Parathyroid adenoma (tissue), 2 donors: ENCODE results near the gene FBXO47.

ENCODE experiments used
- H2AFZ ChIP-seq: fragments of 300-600 bp; sonication (generic); one replicate; pipeline ENCODE4 v1.7.0; 2017; ENCODE audit warnings: antibody characterized with exemption, mild to moderate bottlenecking
- H3K27ac ChIP-seq: fragments of 300-600 bp; sonication (generic); one replicate; pipeline ENCODE4 v1.7.0; 2017
- H3K27me3 ChIP-seq: fragments of 300-600 bp; sonication (generic); one replicate; pipeline ENCODE4 v1.7.0; 2017; ENCODE audit warnings: low read length; ENCODE audit not compliant: control insufficient read depth, insufficient read depth
- H3K36me3 ChIP-seq: fragments of 300-600 bp; sonication (generic); one replicate; pipeline ENCODE4 v1.7.0; 2017; ENCODE audit warnings: low read length; ENCODE audit not compliant: control insufficient read depth, insufficient read depth
- H3K4me1 ChIP-seq: fragments of 300-600 bp; sonication (generic); one replicate; pipeline ENCODE4 v1.7.0; 2017; ENCODE audit warnings: control low read depth
- H3K4me2 ChIP-seq: fragments of 300-600 bp; sonication (generic); one replicate; pipeline ENCODE4 v1.7.0; 2017; ENCODE audit warnings: low read length
- H3K4me3 ChIP-seq: fragments of 300-600 bp; sonication (generic); one replicate; pipeline ENCODE4 v1.7.0; 2017; ENCODE audit warnings: low read depth, low read length
- H3K79me2 ChIP-seq: fragments of 300-600 bp; sonication (generic); one replicate; pipeline ENCODE4 v1.7.0; 2017; ENCODE audit warnings: control low read depth
- H3K9ac ChIP-seq: fragments of 300-600 bp; sonication (generic); one replicate; pipeline ENCODE4 v1.7.0; 2017; ENCODE audit warnings: mild to moderate bottlenecking
- H3K9me3 ChIP-seq: fragments of 300-600 bp; sonication (generic); one replicate; pipeline ENCODE4 v1.7.0; 2017; ENCODE audit warnings: low read length; ENCODE audit not compliant: control insufficient read depth
- CTCF ChIP-seq: fragments of 300-600 bp; sonication (generic); IDR thresholded peaks from one replicate; pipeline ENCODE4 v1.7.0; 2017; ENCODE audit warnings: antibody characterized with exemption, mild to moderate bottlenecking
- donor health status: primary hyperparathyroidism.

FBXO47 gene

GRCh38 chr17:38969281-38969680, 2.1 kb upstream of the FBXO47 start:
- H3K79me2 ChIP-seq: no peaks in the 10 kb centered on the region

GRCh38 chr17:38961413-38961812, 5.8 kb downstream of the FBXO47 start:
- Histone ChIP-seq H3K4me1 (no peaks in the 10 kb centered on the region), H2AFZ (no peak overlapping the region), H3K4me2 (no peak overlapping the region), H3K9ac (no peak overlapping the region), H3K27me3 (no peaks in the 10 kb centered on the region), H3K27ac (no peak overlapping the region), H3K9me3 (no peaks in the 10 kb centered on the region), H3K79me2 (no peaks in the 10 kb centered on the region), H3K36me3 (no peaks in the 10 kb centered on the region), H3K4me3 (no peak overlapping the region)
- no peak for TF ChIP-seq CTCF

More at GRCh38 chr17:38969281-38969680, 2.1 kb upstream of the FBXO47 start:
- H3K4me2 ChIP-seq: no peak overlapping the region
- no peak overlapping the region for H3K27ac ChIP-seq
- no peaks in the 10 kb centered on the region for H3K4me1 ChIP-seq
- H3K36me3 ChIP-seq: no peaks in the 10 kb centered on the region
- no peak overlapping the region for H2AFZ ChIP-seq
- H3K9ac ChIP-seq: no peak overlapping the region
- no peak for TF ChIP-seq CTCF
- H3K4me3 ChIP-seq: no peak overlapping the region
- no peaks in the 10 kb centered on the region for H3K9me3 ChIP-seq
- no peaks in the 10 kb centered on the region for H3K27me3 ChIP-seq

- TF ChIP-seq CTCF: no peak
- Histone ChIP-seq H3K9me3 (no peaks in the 10 kb centered on the region), H3K4me1 (no peaks in the 10 kb centered on the region)
Observed at GRCh38 chr17:38960402-38960801, 6.8 kb downstream of the FBXO47 start.

GRCh38 chr17:38959508-38959907, 7.7 kb downstream of the FBXO47 start:
- Histone ChIP-seq H3K27ac (no peak overlapping the region), H3K4me2 (no peak overlapping the region), H3K27me3 (no peaks in the 10 kb centered on the region), H3K4me3 (no peak overlapping the region), H3K36me3 (no peaks in the 10 kb centered on the region), H3K9ac (no peak overlapping the region), H3K4me1 (no peaks in the 10 kb centered on the region), H3K79me2 (no peaks in the 10 kb centered on the region), H2AFZ (no peak overlapping the region), H3K9me3 (no peaks in the 10 kb centered on the region)
- TF ChIP-seq CTCF: no peak

More at GRCh38 chr17:38960402-38960801, 6.8 kb downstream of the FBXO47 start:
- H3K27me3 ChIP-seq: no peaks in the 10 kb centered on the region
- no peaks in the 10 kb centered on the region for H3K36me3 ChIP-seq
- no peak overlapping the region for H3K9ac ChIP-seq
- H2AFZ ChIP-seq: no peak overlapping the region
- no peak overlapping the region for H3K27ac ChIP-seq
- H3K79me2 ChIP-seq: no peaks in the 10 kb centered on the region
- no peak overlapping the region for H3K4me3 ChIP-seq
- no peak overlapping the region for H3K4me2 ChIP-seq

- Histone ChIP-seq H3K27ac (no peak overlapping the region), H3K79me2 (no peaks in the 10 kb centered on the region), H3K4me2 (no peak overlapping the region), H2AFZ (no peak overlapping the region), H3K4me1 (no peaks in the 10 kb centered on the region), H3K9ac (no peak overlapping the region), H3K36me3 (no peaks in the 10 kb centered on the region), H3K4me3 (no peak overlapping the region), H3K9me3 (no peaks in the 10 kb centered on the region), H3K27me3 (no peaks in the 10 kb centered on the region)
- TF ChIP-seq CTCF: no peak
Observed at GRCh38 chr17:38958756-38959155, 8.4 kb downstream of the FBXO47 start.
